ENCODE measurements around the gene ATP6V0A1. TPM values are rescaled to one million over a fixed set of nuclear protein-coding genes. Genes with fewer than 3 reads are reported as not detected.

The ATP6V0A1 gene
- total RNA-seq, 1 experiment from 2014 or later: 0.07 TPM

- no peaks in the 10 kb centered on the region for H3K27me3 ChIP-seq (ENCODE audit: low read length)
- H3K4me1 ChIP-seq (ENCODE audit: insufficient read depth, low read length): no peaks in the 10 kb centered on the region
- no peak overlapping the region for H2AFZ ChIP-seq (ENCODE audit: low read length)
- DNase-seq (no peak), ATAC-seq (no peak)
- H3K4me2 ChIP-seq (ENCODE audit: low read length): no peak overlapping the region
- no peaks in the 10 kb centered on the region for H3K36me3 ChIP-seq (ENCODE audit: low read depth, low read length)
- no peaks in the 10 kb centered on the region for H3F3A ChIP-seq (ENCODE audit: low read length, unreplicated experiment)
- H3K27ac ChIP-seq (ENCODE audit: low read length): no peak overlapping the region
- no peak overlapping the region for H3K4me3 ChIP-seq (ENCODE audit: low read length)
- H3K9me2 ChIP-seq (replicated peaks; ENCODE audit: low read length): no peaks in the 10 kb centered on the region
- CTCF ChIA-PET: no interaction called here
- no peak for TF ChIP-seq EZH2phosphoT487 (IDR thresholded peaks at IDR 0.05; ENCODE audit: borderline replicate concordance, low read length)
- no peak for TF ChIP-seq EZH2 (IDR thresholded peaks at IDR 0.05; ENCODE audit: low read length, unreplicated experiment)
- no peak for TF ChIP-seq CTCF (conservative IDR thresholded peaks at IDR 0.05; ENCODE audit: low read depth, low read length)
- no peaks in the 10 kb centered on the region for H3K9me3 ChIP-seq (ENCODE audit: low read length)
- H3K79me2 ChIP-seq (ENCODE audit: low read length): no peaks in the 10 kb centered on the region
- H4K20me1 ChIP-seq (ENCODE audit: low read length): no peaks in the 10 kb centered on the region
- no peak overlapping the region for H3K9ac ChIP-seq (ENCODE audit: low read length)
- intact Hi-C loops (cut with micrococcal nuclease): no loop called here
- BruUV-seq (replicated peaks): no TSS peak
- POLR2A ChIA-PET (ENCODE audit: unreplicated experiment): no interaction called here
Measured at GRCh38 chr17:42424991-42425610, 33.6 kb upstream of the ATP6V0A1 start.

- no peak overlapping the region for H3K27ac ChIP-seq (ENCODE audit: low read length)
- no peaks in the 10 kb centered on the region for H3K27me3 ChIP-seq (ENCODE audit: low read length)
- no peak overlapping the region for H3K4me3 ChIP-seq (ENCODE audit: low read length)
- no peak for ATAC-seq
- H3K9me3 ChIP-seq (ENCODE audit: low read length): no peaks in the 10 kb centered on the region
- no peaks in the 10 kb centered on the region for H3K79me2 ChIP-seq (ENCODE audit: low read length)
- POLR2A ChIA-PET (ENCODE audit: unreplicated experiment): no interaction called here
- H3K36me3 ChIP-seq (ENCODE audit: low read depth, low read length): no peaks in the 10 kb centered on the region
- intact Hi-C loops (cut with micrococcal nuclease): no loop called here
- no peak overlapping the region for H3K9ac ChIP-seq (ENCODE audit: low read length)
- CTCF ChIA-PET: no interaction called here
- no peak overlapping the region for H2AFZ ChIP-seq (ENCODE audit: low read length)
- H3F3A ChIP-seq (ENCODE audit: low read length, unreplicated experiment): no peaks in the 10 kb centered on the region
- BruUV-seq (replicated peaks): no TSS peak
- H3K4me2 ChIP-seq (ENCODE audit: low read length): no peak overlapping the region
- no peaks in the 10 kb centered on the region for H4K20me1 ChIP-seq (ENCODE audit: low read length)
- H3K4me1 ChIP-seq (ENCODE audit: insufficient read depth, low read length): no peaks in the 10 kb centered on the region
- TF ChIP-seq EZH2 (IDR thresholded peaks at IDR 0.05; ENCODE audit: low read length, unreplicated experiment) (no peak), EZH2phosphoT487 (IDR thresholded peaks at IDR 0.05; ENCODE audit: borderline replicate concordance, low read length) (no peak), CTCF (conservative IDR thresholded peaks at IDR 0.05; ENCODE audit: low read depth, low read length) (no peak)
- no peak for DNase-seq
- no peaks in the 10 kb centered on the region for H3K9me2 ChIP-seq (replicated peaks; ENCODE audit: low read length)
Measured at GRCh38 chr17:42428141-42428944, 30.3 kb upstream of the ATP6V0A1 start.

Measured in PC-3 (cell line).